PC-3 (cell line): ENCODE measurements around the gene SMCO4. TPM values are rescaled to one million over a fixed set of nuclear protein-coding genes. Genes with fewer than 3 reads are reported as not detected.

Source experiments
- ATAC-seq: fragments of 200-7000 bp; cut with Tn5 transposase; 2 replicates; pipeline ENCODE4 v1.9.1; 2020; ENCODE audit warnings: mild to moderate bottlenecking, moderate library complexity
- BruUV-seq: library from RNA; stranded (reverse); fragments of 400-500 nt; replicated peaks from 2 replicates; lab custom pipeline; 2021; lab: Mats Ljungman, UMichigan
- CTCF ChIA-PET: fragments of 300-600 bp; sonication (Branson Sonifier 250); formaldehyde crosslinking; loops from one replicate; lab custom pipeline; 2022; ENCODE audit warnings: antibody characterized with exemption; lab: Charles Lee
- POLR2A ChIA-PET: fragments of 300-600 bp; sonication (Branson Sonifier 250); formaldehyde crosslinking; loops from one replicate; lab custom pipeline; 2022; ENCODE audit warnings: antibody characterized with exemption; ENCODE audit not compliant: unreplicated experiment; lab: Charles Lee
- DNase-seq: peaks from one replicate; pipeline ENCODE4 v3.0.0-alpha.2; 2015
- H2AFZ ChIP-seq: fragments of 300-600 bp; sonication (generic); 2 replicates; pipeline ENCODE4 v1.6.0; 2016; ENCODE audit warnings: antibody characterized with exemption, low read length
- H3F3A ChIP-seq: fragments of 300-600 bp; sonication (generic); one replicate; pipeline ENCODE4 v1.6.0; 2017; ENCODE audit warnings: antibody characterized with exemption, low read length, control low read depth, mild to moderate bottlenecking; ENCODE audit not compliant: unreplicated experiment
- H3K27ac ChIP-seq: fragments of 300-600 bp; sonication (generic); 2 replicates; pipeline ENCODE4 v1.5.1; 2016; ENCODE audit warnings: mild to moderate bottlenecking, low read length
- H3K27me3 ChIP-seq: fragments of 300-600 bp; sonication (generic); 2 replicates; pipeline ENCODE4 v1.6.1; 2016; ENCODE audit warnings: low read length, mixed read lengths
- H3K36me3 ChIP-seq: fragments of 300-600 bp; sonication (generic); 2 replicates; pipeline ENCODE4 v1.6.1; 2016; ENCODE audit warnings: low read depth, mixed run types, low read length, mixed read lengths
- H3K4me1 ChIP-seq: fragments of 300-600 bp; sonication (generic); 2 replicates; pipeline ENCODE4 v1.5.1; 2016; ENCODE audit warnings: low read length; ENCODE audit not compliant: insufficient read depth
- H3K4me2 ChIP-seq: fragments of 300-600 bp; sonication (generic); 2 replicates; pipeline ENCODE4 v1.6.0; 2016; ENCODE audit warnings: low read length
- H3K4me3 ChIP-seq: fragments of 300-600 bp; sonication (generic); 2 replicates; pipeline ENCODE4 v1.5.1; 2016; ENCODE audit warnings: mild to moderate bottlenecking, low read length, mixed read lengths
- H3K79me2 ChIP-seq: fragments of 300-600 bp; sonication (generic); 2 replicates; pipeline ENCODE4 v1.6.1; 2017; ENCODE audit warnings: low read length, mixed read lengths
- H3K9ac ChIP-seq: fragments of 300-600 bp; sonication (generic); 2 replicates; pipeline ENCODE4 v1.6.0; 2016; ENCODE audit warnings: mild to moderate bottlenecking, low read length
- H3K9me2 ChIP-seq: fragments of 300-600 bp; sonication (generic); replicated peaks from 2 replicates; pipeline ENCODE4 v1.6.1; 2016; ENCODE audit warnings: mixed run types, low read length, mixed read lengths
- H3K9me3 ChIP-seq: fragments of 300-600 bp; sonication (generic); 2 replicates; pipeline ENCODE4 v1.6.1; 2016; ENCODE audit warnings: low read length, mixed read lengths
- H4K20me1 ChIP-seq: fragments of 300-600 bp; sonication (generic); 2 replicates; pipeline ENCODE4 v1.6.1; 2016; ENCODE audit warnings: low read length, mixed read lengths
- CTCF ChIP-seq: fragments of 300-600 bp; sonication (generic); conservative IDR thresholded peaks from 2 replicates; pipeline ENCODE4 v1.5.1; 2017; ENCODE audit warnings: antibody characterized with exemption, low read depth, mild to moderate bottlenecking, low read length
- EZH2 ChIP-seq: fragments of 300-600 bp; sonication (generic); IDR thresholded peaks from one replicate; pipeline ENCODE4 v1.6.1; 2017; ENCODE audit warnings: antibody characterized with exemption, mild to moderate bottlenecking, low read length; ENCODE audit not compliant: unreplicated experiment
- EZH2phosphoT487 ChIP-seq: fragments of 300-600 bp; sonication (generic); IDR thresholded peaks from 2 replicates; pipeline ENCODE4 v1.6.1; 2018; ENCODE audit warnings: mild to moderate bottlenecking, antibody characterized with exemption, low read length, borderline replicate concordance
- intact Hi-C: fragments of 100-400 bp; cut with micrococcal nuclease; formaldehyde crosslinking; loops from 2 replicates; pipeline ENCODE4 v1.9.0; 2023
- total RNA-seq: library from RNA; depleted of rRNA; stranded (reverse); fragments of >200 nt; gene quantifications from 2 replicates; pipeline ENCODE4 v1.2.3, GENCODE V29; 2014

Gene SMCO4
- total RNA-seq, 1 experiment from 2014 or later: 23.0 TPM

DNA sequence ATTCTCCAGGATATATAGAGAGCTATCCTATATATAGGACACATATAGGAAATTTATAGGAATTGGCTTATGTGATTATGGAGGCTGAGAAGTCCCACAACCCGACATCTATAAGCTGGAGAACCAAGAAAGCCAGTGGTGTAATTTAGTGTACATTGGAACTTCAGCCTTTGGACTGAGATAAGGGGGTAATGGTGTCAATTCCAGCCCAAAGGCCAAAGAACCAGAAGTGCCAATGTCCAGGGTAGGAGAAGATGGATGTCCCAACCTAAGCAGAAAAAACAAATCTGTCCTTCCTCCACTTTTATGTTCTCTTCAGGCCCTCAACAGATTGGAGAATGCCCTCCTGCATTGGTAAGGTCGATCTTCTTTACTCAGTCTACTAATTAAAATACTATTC, 25.5 kb upstream of the SMCO4 start:
- H3K9ac ChIP-seq: no peak overlapping the region
- H2AFZ ChIP-seq: no peak overlapping the region
- no peak for TF ChIP-seq CTCF
- TF ChIP-seq EZH2: no peak
- TF ChIP-seq EZH2phosphoT487: no peak
- no peaks in the 10 kb centered on the region for H3K27me3 ChIP-seq
- H3K36me3 ChIP-seq: no peaks in the 10 kb centered on the region
- no peak for ATAC-seq
- intact Hi-C loops: no loop called here
- BruUV-seq: no TSS peak
- H3K4me1 ChIP-seq: peaks cover 37% of the 10 kb centered on the region
- no peaks in the 10 kb centered on the region for H3F3A ChIP-seq
- H3K79me2 ChIP-seq: no peaks in the 10 kb centered on the region
- ChIA-PET POLR2A (no interaction called here), CTCF (no interaction called here)
- no peak overlapping the region for H3K4me3 ChIP-seq
- H3K9me2 ChIP-seq: no peaks in the 10 kb centered on the region
- H4K20me1 ChIP-seq: no peaks in the 10 kb centered on the region
- H3K4me2 ChIP-seq: no peak overlapping the region
- no peak for DNase-seq
- no peaks in the 10 kb centered on the region for H3K9me3 ChIP-seq
- H3K27ac ChIP-seq: no peak overlapping the region

GRCh38 chr11:93567401-93567895, 24.3 kb upstream of the SMCO4 start:
- no peak overlapping the region for H2AFZ ChIP-seq
- H3K4me3 ChIP-seq: no peak overlapping the region
- ATAC-seq (peak; percentile 89), DNase-seq (peak; percentile 67)
- POLR2A ChIA-PET: no interaction called here
- CTCF ChIA-PET: no interaction called here
- no peak overlapping the region; the same call in 1 of the 2 replicates for H3K4me2 ChIP-seq
- H3K9ac ChIP-seq: no peak overlapping the region
- no peaks in the 10 kb centered on the region for H3K9me3 ChIP-seq
- no peaks in the 10 kb centered on the region for H3K79me2 ChIP-seq
- H3K9me2 ChIP-seq: no peaks in the 10 kb centered on the region
- H4K20me1 ChIP-seq: no peaks in the 10 kb centered on the region
- H3K36me3 ChIP-seq: no peaks in the 10 kb centered on the region
- intact Hi-C loops: no loop called here
- peaks cover 27% of the 10 kb centered on the region for H3K4me1 ChIP-seq
- TF ChIP-seq EZH2 (no peak), CTCF (no peak), EZH2phosphoT487 (no peak)
- no peaks in the 10 kb centered on the region for H3F3A ChIP-seq
- H3K27me3 ChIP-seq: no peaks in the 10 kb centered on the region
- BruUV-seq: no TSS peak
- no peak overlapping the region for H3K27ac ChIP-seq

DNA sequence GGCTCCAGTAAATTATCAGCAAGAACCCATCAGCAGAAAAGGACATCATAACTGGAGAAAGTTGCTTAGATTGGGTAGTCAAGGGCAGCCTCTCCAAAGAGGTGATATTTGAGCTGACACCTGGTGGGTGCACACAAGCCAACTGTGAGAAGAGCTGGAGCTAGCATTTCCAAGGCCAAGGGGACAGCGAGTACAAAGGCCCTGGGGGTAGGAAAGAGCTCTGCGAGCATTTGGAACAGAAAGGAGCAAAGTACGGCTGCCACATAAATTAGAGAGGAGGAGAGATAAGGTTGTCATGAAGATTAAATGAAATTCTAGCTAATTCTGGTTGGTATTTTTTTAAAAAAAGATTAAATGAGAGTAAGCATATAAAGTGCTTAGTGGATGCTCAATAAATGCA, 21.7 kb upstream of the SMCO4 start:
- Histone ChIP-seq H3K4me1 (peaks cover 9% of the 10 kb centered on the region; the same call in 1 of the 2 replicates), H2AFZ (no peak overlapping the region), H3K79me2 (no peaks in the 10 kb centered on the region), H4K20me1 (no peaks in the 10 kb centered on the region), H3K36me3 (no peaks in the 10 kb centered on the region), H3K9ac (no peak overlapping the region), H3F3A (no peaks in the 10 kb centered on the region), H3K27me3 (no peaks in the 10 kb centered on the region), H3K9me3 (no peaks in the 10 kb centered on the region), H3K9me2 (no peaks in the 10 kb centered on the region), H3K4me3 (no peak overlapping the region), H3K4me2 (no peak overlapping the region), H3K27ac (no peak overlapping the region)
- intact Hi-C loops: no loop called here
- ChIA-PET POLR2A (no interaction called here), CTCF (interaction anchor here (0.6 kb wide), 1 partner anchor 81 kb away, joined by 6 read pairs; no protein-coding TSS in a partner anchor)
- no TSS peak for BruUV-seq
- TF ChIP-seq EZH2phosphoT487: no peak
- TF ChIP-seq CTCF: no peak
- no peak for TF ChIP-seq EZH2
- ATAC-seq (no peak), DNase-seq (no peak)
